ENCODE results near the gene ATP8B1.

ATP8B1 gene

GRCh38 chr18:57687970-57688369 lies 115.1 kb downstream of the ATP8B1 start:
- H3K36me3 ChIP-seq (ENCODE audit: control insufficient read depth in 2 of 2, insufficient read depth in 2 of 2, low read length in 2 of 2) = peaks cover 60 to 74% of the 10 kb centered on the region in 2 donors
- H3K9ac ChIP-seq (ENCODE audit: low read depth in 1 of 2, low read length in 2 of 2) = no peak overlapping the region
- no peaks in the 10 kb centered on the region for H3K27me3 ChIP-seq (ENCODE audit: control insufficient read depth in 2 of 2, insufficient read depth in 2 of 2, low read length in 2 of 2)
- H3K4me3 ChIP-seq (ENCODE audit: low read length in 2 of 2) = no peak overlapping the region
- peaks cover 0 to 11% of the 10 kb centered on the region in 2 donors for H3K4me1 ChIP-seq (ENCODE audit: control insufficient read depth in 2 of 2, insufficient read depth in 2 of 2, low read length in 2 of 2)
- H3K9me3 ChIP-seq (ENCODE audit: control insufficient read depth in 2 of 2, low read length in 2 of 2) = peaks cover 0 to 2% of the 10 kb centered on the region in 2 donors
- H3K27ac ChIP-seq (ENCODE audit: low read depth in 2 of 2, low read length in 2 of 2) = no peak overlapping the region

- Histone ChIP-seq H3K27me3 (ENCODE audit: control insufficient read depth in 2 of 2, insufficient read depth in 2 of 2, low read length in 2 of 2) (no peaks in the 10 kb centered on the region), H3K36me3 (ENCODE audit: control insufficient read depth in 2 of 2, insufficient read depth in 2 of 2, low read length in 2 of 2) (peaks cover 49 to 64% of the 10 kb centered on the region in 2 donors), H3K9ac (ENCODE audit: low read depth in 1 of 2, low read length in 2 of 2) (no peak overlapping the region), H3K9me3 (ENCODE audit: control insufficient read depth in 2 of 2, low read length in 2 of 2) (peaks cover 0 to 2% of the 10 kb centered on the region in 2 donors), H3K4me1 (ENCODE audit: control insufficient read depth in 2 of 2, insufficient read depth in 2 of 2, low read length in 2 of 2) (no peaks in the 10 kb centered on the region), H3K27ac (ENCODE audit: low read depth in 2 of 2, low read length in 2 of 2) (no peak overlapping the region), H3K4me3 (ENCODE audit: low read length in 2 of 2) (no peak overlapping the region)
Measured at GRCh38 chr18:57683470-57683869, 119.6 kb downstream of the ATP8B1 start.

- Histone ChIP-seq H3K4me1 (ENCODE audit: control insufficient read depth in 2 of 2, insufficient read depth in 2 of 2, low read length in 2 of 2) (peaks cover 0 to 3% of the 10 kb centered on the region in 2 donors), H3K27me3 (ENCODE audit: control insufficient read depth in 2 of 2, insufficient read depth in 2 of 2, low read length in 2 of 2) (no peaks in the 10 kb centered on the region), H3K36me3 (ENCODE audit: control insufficient read depth in 2 of 2, insufficient read depth in 2 of 2, low read length in 2 of 2) (peaks cover 40 to 50% of the 10 kb centered on the region in 2 donors), H3K4me3 (ENCODE audit: low read length in 2 of 2) (no peak overlapping the region), H3K27ac (ENCODE audit: low read depth in 2 of 2, low read length in 2 of 2) (no peak overlapping the region), H3K9me3 (ENCODE audit: control insufficient read depth in 2 of 2, low read length in 2 of 2) (peaks cover 0 to 2% of the 10 kb centered on the region in 2 donors), H3K9ac (ENCODE audit: low read depth in 1 of 2, low read length in 2 of 2) (no peak overlapping the region)
Measured at GRCh38 chr18:57677262-57678211, 125.6 kb downstream of the ATP8B1 start.

- Histone ChIP-seq H3K9me3 (ENCODE audit: control insufficient read depth in 2 of 2, low read length in 2 of 2) (peaks cover 0 to 2% of the 10 kb centered on the region in 2 donors), H3K4me1 (ENCODE audit: control insufficient read depth in 2 of 2, insufficient read depth in 2 of 2, low read length in 2 of 2) (peaks cover 0 to 3% of the 10 kb centered on the region in 2 donors), H3K27ac (ENCODE audit: low read depth in 2 of 2, low read length in 2 of 2) (no peak overlapping the region), H3K9ac (ENCODE audit: low read depth in 1 of 2, low read length in 2 of 2) (no peak overlapping the region), H3K27me3 (ENCODE audit: control insufficient read depth in 2 of 2, insufficient read depth in 2 of 2, low read length in 2 of 2) (no peaks in the 10 kb centered on the region), H3K4me3 (ENCODE audit: low read length in 2 of 2) (no peak overlapping the region), H3K36me3 (ENCODE audit: control insufficient read depth in 2 of 2, insufficient read depth in 2 of 2, low read length in 2 of 2) (peaks cover 44 to 50% of the 10 kb centered on the region in 2 donors)
Measured at GRCh38 chr18:57674891-57675290, 128.2 kb downstream of the ATP8B1 start.

- peaks cover 40 to 60% of the 10 kb centered on the region in 2 donors for H3K36me3 ChIP-seq (ENCODE audit: control insufficient read depth in 2 of 2, insufficient read depth in 2 of 2, low read length in 2 of 2)
- H3K4me3 ChIP-seq (ENCODE audit: low read length in 2 of 2) = no peak overlapping the region
- H3K9me3 ChIP-seq (ENCODE audit: control insufficient read depth in 2 of 2, low read length in 2 of 2) = peaks cover 0 to 2% of the 10 kb centered on the region in 2 donors
- H3K27ac ChIP-seq (ENCODE audit: low read depth in 2 of 2, low read length in 2 of 2) = no peak overlapping the region
- no peaks in the 10 kb centered on the region for H3K27me3 ChIP-seq (ENCODE audit: control insufficient read depth in 2 of 2, insufficient read depth in 2 of 2, low read length in 2 of 2)
- no peaks in the 10 kb centered on the region for H3K4me1 ChIP-seq (ENCODE audit: control insufficient read depth in 2 of 2, insufficient read depth in 2 of 2, low read length in 2 of 2)
- no peak overlapping the region for H3K9ac ChIP-seq (ENCODE audit: low read depth in 1 of 2, low read length in 2 of 2)
Measured at GRCh38 chr18:57670046-57670445, 133.1 kb downstream of the ATP8B1 start.

GRCh38 chr18:57668021-57668420 lies 135.1 kb downstream of the ATP8B1 start:
- H3K4me1 ChIP-seq (ENCODE audit: control insufficient read depth in 2 of 2, insufficient read depth in 2 of 2, low read length in 2 of 2) = no peaks in the 10 kb centered on the region
- H3K9ac ChIP-seq (ENCODE audit: low read depth in 1 of 2, low read length in 2 of 2) = no peak overlapping the region
- H3K4me3 ChIP-seq (ENCODE audit: low read length in 2 of 2) = no peak overlapping the region
- H3K9me3 ChIP-seq (ENCODE audit: control insufficient read depth in 2 of 2, low read length in 2 of 2) = peaks cover 0 to 2% of the 10 kb centered on the region in 2 donors
- no peak overlapping the region for H3K27ac ChIP-seq (ENCODE audit: low read depth in 2 of 2, low read length in 2 of 2)
- H3K27me3 ChIP-seq (ENCODE audit: control insufficient read depth in 2 of 2, insufficient read depth in 2 of 2, low read length in 2 of 2) = no peaks in the 10 kb centered on the region
- H3K36me3 ChIP-seq (ENCODE audit: control insufficient read depth in 2 of 2, insufficient read depth in 2 of 2, low read length in 2 of 2) = peaks cover 38 to 58% of the 10 kb centered on the region in 2 donors

- H3K4me1 ChIP-seq (ENCODE audit: control insufficient read depth in 2 of 2, insufficient read depth in 2 of 2, low read length in 2 of 2) = no peaks in the 10 kb centered on the region
Measured at GRCh38 chr18:57666818-57667497, 136.2 kb downstream of the ATP8B1 start.

GRCh38 chr18:57664568-57665165 lies 138.4 kb downstream of the ATP8B1 start:
- Histone ChIP-seq H3K9me3 (ENCODE audit: control insufficient read depth in 2 of 2, low read length in 2 of 2) (no peaks in the 10 kb centered on the region), H3K27me3 (ENCODE audit: control insufficient read depth in 2 of 2, insufficient read depth in 2 of 2, low read length in 2 of 2) (no peaks in the 10 kb centered on the region), H3K4me1 (ENCODE audit: control insufficient read depth in 2 of 2, insufficient read depth in 2 of 2, low read length in 2 of 2) (no peaks in the 10 kb centered on the region), H3K36me3 (ENCODE audit: control insufficient read depth in 2 of 2, insufficient read depth in 2 of 2, low read length in 2 of 2) (peaks cover 43 to 64% of the 10 kb centered on the region in 2 donors), H3K4me3 (ENCODE audit: low read length in 2 of 2) (no peak overlapping the region), H3K27ac (ENCODE audit: low read depth in 2 of 2, low read length in 2 of 2) (no peak overlapping the region), H3K9ac (ENCODE audit: low read depth in 1 of 2, low read length in 2 of 2) (no peak overlapping the region)

More at GRCh38 chr18:57666818-57667497, 136.2 kb downstream of the ATP8B1 start:
- no peaks in the 10 kb centered on the region for H3K9me3 ChIP-seq (ENCODE audit: control insufficient read depth in 2 of 2, low read length in 2 of 2)
- no peak overlapping the region for H3K9ac ChIP-seq (ENCODE audit: low read depth in 1 of 2, low read length in 2 of 2)
- no peaks in the 10 kb centered on the region for H3K27me3 ChIP-seq (ENCODE audit: control insufficient read depth in 2 of 2, insufficient read depth in 2 of 2, low read length in 2 of 2)
- no peak overlapping the region for H3K4me3 ChIP-seq (ENCODE audit: low read length in 2 of 2)
- H3K27ac ChIP-seq (ENCODE audit: low read depth in 2 of 2, low read length in 2 of 2) = no peak overlapping the region
- peaks cover 38 to 62% of the 10 kb centered on the region in 2 donors for H3K36me3 ChIP-seq (ENCODE audit: control insufficient read depth in 2 of 2, insufficient read depth in 2 of 2, low read length in 2 of 2)

- Histone ChIP-seq H3K9me3 (ENCODE audit: control insufficient read depth in 2 of 2, low read length in 2 of 2) (no peaks in the 10 kb centered on the region), H3K27me3 (ENCODE audit: control insufficient read depth in 2 of 2, insufficient read depth in 2 of 2, low read length in 2 of 2) (no peaks in the 10 kb centered on the region), H3K9ac (ENCODE audit: low read depth in 1 of 2, low read length in 2 of 2) (no peak overlapping the region), H3K27ac (ENCODE audit: low read depth in 2 of 2, low read length in 2 of 2) (no peak overlapping the region), H3K4me1 (ENCODE audit: control insufficient read depth in 2 of 2, insufficient read depth in 2 of 2, low read length in 2 of 2) (no peaks in the 10 kb centered on the region), H3K4me3 (ENCODE audit: low read length in 2 of 2) (no peak overlapping the region), H3K36me3 (ENCODE audit: control insufficient read depth in 2 of 2, insufficient read depth in 2 of 2, low read length in 2 of 2) (peaks cover 48 to 55% of the 10 kb centered on the region in 2 donors)
Measured at GRCh38 chr18:57660961-57661360, 142.2 kb downstream of the ATP8B1 start.

Data from mucosa of rectum (tissue), 2 donors.